Lower leg skin (tissue), 4 donors: ENCODE results near the gene LYL1. TPM values are rescaled to one million over a fixed set of nuclear protein-coding genes. Genes with fewer than 3 reads are reported as not detected.

Experiments used
- DNase-seq, 2 donors: peaks; one replicate each; pipeline ENCODE4 v3.0.0-alpha.2; 2019; ENCODE audit warnings: low spot score in 2 of 2
- H3K4me3 ChIP-seq: fragments of 200-600 bp; sonication (generic); 2 replicates; pipeline ENCODE4 v1.5.1; 2017; ENCODE audit warnings: mild to moderate bottlenecking, low read depth; ENCODE audit not compliant: poor library complexity, severe bottlenecking
- POLR2A ChIP-seq, 2 donors: fragments of 450-650 bp; IDR thresholded peaks; one replicate each; pipeline ENCODE4 v1.6.1; 2016 to 2017; ENCODE audit warnings: antibody characterized with exemption in 2 of 2, mild to moderate bottlenecking in 1 of 2, moderate library complexity in 1 of 2
- WGBS, 2 donors: methylation state at CpG; one replicate each; pipeline ENCODE4 v1.1.5; 2018; 5-methylcytosine and 5-hydroxymethylcytosine counted together
- intact Hi-C: fragments of 100-400 bp; cut with DNase I; formaldehyde crosslinking; loops from one replicate; pipeline ENCODE4 v1.15.0; 2023; ENCODE audit warnings: low total_unique reads
- total RNA-seq, 4 donors: library from RNA; depleted of rRNA; stranded (reverse); fragments of >200 nt; gene quantifications; one replicate each; pipeline ENCODE4 v1.1.0, GENCODE V29; 2016
- TF ChIP-seq, protein P1 (sequence below), 3 donors: fragments of 450-650 bp; IDR thresholded peaks; one replicate each; pipeline ENCODE4 v1.5.1; 2016; ENCODE audit warnings: antibody characterized with exemption in 3 of 3, mild to moderate bottlenecking in 3 of 3, moderate library complexity in 2 of 3

Gene LYL1
- total RNA-seq, 4 donors from 2014 or later = 4.9 to 8.3 (median 7.0) TPM

DNA sequence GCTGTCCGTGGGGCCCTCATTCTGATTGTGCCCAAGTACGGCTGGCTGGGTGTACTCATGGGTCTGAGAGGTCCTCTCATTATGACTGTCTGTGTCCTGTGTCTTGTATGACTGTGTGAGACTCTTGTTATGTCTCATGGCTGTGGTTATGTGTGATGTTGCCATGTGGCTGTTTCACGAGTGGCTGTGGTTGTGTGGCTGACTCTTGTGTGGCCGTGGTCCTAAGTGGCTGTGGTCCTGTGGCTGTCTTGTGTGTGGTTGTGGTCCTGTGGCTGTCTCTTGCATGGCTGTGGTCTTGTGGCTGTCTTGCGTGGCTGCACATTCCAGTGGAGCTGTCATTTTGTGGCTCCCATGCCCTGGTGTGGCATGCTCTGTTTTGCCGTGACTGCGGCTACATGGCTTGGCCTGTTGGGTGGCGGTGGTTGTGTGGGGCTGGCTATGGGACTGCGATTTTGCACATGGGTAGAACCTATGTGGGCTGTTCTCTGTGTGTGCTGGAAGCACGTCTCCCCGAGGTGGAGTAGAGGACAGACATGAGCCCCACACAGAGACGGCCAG lies 2.5 kb downstream of the LYL1 start:
- no peak for DNase-seq
- intact Hi-C loops = no loop called here
- WGBS, 2 donors = 65 to 74% methylated on average over 12 of the region's 12 CpGs
- H3K4me3 ChIP-seq = no peak overlapping the region
- no peak for TF ChIP-seq POLR2A (IDR thresholded peaks at IDR 0.05)
- TF ChIP-seq, protein P1, sequence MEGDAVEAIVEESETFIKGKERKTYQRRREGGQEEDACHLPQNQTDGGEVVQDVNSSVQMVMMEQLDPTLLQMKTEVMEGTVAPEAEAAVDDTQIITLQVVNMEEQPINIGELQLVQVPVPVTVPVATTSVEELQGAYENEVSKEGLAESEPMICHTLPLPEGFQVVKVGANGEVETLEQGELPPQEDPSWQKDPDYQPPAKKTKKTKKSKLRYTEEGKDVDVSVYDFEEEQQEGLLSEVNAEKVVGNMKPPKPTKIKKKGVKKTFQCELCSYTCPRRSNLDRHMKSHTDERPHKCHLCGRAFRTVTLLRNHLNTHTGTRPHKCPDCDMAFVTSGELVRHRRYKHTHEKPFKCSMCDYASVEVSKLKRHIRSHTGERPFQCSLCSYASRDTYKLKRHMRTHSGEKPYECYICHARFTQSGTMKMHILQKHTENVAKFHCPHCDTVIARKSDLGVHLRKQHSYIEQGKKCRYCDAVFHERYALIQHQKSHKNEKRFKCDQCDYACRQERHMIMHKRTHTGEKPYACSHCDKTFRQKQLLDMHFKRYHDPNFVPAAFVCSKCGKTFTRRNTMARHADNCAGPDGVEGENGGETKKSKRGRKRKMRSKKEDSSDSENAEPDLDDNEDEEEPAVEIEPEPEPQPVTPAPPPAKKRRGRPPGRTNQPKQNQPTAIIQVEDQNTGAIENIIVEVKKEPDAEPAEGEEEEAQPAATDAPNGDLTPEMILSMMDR (IDR thresholded peaks at IDR 0.05) = no peak

DNA sequence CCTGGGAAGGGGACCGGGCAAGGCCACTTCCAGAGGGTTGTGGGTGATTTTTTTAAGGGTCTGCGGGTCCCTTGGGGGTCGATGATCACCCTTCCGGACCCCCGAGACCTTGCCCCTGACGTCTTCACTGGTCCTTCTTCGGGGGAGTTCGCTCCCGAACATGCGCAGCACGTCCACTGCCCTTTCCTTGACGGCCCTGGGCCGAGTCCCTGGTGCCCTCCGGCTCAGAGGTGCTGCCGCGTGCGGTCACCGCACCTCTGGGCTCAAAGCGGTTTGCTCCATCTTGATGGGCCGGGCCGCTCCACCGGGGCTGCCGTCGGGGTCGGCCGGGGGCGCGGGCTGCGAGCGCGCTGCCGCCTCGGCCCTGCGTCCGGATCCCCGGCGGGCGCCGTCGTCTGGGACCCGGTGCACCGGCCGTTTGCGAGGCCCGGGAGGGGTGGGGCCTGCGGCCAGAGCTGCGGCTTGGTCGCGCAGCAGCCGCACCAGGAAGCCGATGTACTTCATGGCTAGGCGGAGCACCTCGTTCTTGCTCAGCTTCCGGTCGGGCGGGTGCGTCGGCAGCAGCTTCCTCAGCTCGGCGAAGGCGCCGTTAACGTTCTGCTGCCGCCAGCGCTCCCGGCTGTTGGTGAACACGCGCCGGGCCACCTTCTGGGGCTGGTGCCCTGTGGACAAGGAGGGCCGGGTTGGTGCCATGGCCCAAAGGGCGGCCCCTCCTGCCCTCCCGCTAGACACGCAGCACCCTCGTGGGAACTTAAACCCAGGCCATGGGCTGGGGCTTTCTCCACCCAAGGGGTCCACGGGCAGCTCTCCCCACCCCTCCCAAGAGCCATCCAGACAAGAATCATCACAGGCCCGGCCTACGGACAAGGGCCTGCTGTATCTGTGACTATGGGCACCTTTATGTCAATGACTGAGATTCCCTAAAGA lies 3.3 kb downstream of the LYL1 start:
- no peak for DNase-seq

DNA sequence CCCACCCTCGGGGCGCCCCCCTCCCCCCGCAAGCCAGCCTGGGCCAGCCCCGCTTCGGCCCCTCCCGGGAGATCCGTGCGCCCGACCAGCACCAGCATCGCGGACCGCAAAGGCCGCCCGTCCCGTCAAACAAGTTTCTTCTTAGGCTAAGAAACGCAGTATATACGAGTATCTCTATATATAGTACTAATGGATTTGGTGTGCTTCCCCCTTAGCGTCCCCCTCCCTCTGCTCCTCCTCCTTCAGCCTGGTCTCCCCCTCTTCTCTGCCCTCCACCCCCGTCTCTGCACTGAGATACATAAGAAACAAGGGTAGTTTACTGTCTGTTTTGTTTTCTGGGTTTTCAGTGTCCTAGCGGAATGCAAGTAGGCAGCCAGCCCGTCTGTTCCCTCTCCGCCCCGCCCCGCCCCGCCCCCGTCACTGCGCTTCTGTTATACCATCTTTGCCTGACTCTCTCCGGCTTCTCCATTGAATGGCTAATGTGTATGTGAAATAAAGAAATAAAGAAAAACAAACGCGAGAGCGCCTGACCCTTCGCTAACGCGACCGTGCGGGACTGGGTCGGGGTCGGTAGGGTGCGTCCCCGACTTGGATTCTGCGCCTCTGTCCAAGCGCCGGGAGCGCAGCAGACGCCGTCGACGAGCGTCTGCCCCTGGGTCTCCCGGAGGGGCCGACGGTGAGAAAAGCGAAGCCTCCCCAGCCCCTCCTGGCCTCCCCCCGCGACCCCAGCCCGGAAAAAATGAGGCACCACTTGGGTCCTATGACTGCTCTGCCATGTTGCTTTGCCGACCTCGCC lies 4.2 kb downstream of the LYL1 start:
- no peak for DNase-seq
- H3K4me3 ChIP-seq = peak overlapping the region; percentile 17
- WGBS, 2 donors = 7 to 12% methylated on average over 44 to 51 of the region's 58 CpGs
- intact Hi-C loops = loop anchor here (5.0 kb wide), 1 partner anchor 121 kb away; no protein-coding TSS in a partner anchor
- TF ChIP-seq, protein P1 (IDR thresholded peaks at IDR 0.05) = no peak
- TF ChIP-seq POLR2A (IDR thresholded peaks at IDR 0.05) = no peak

More for the DNA sequence above, 3.3 kb downstream of the LYL1 start:
- intact Hi-C loops = loop anchor here (5.0 kb wide), 1 partner anchor 122 kb away; no protein-coding TSS in a partner anchor
- peak overlapping the region; percentile 17 for H3K4me3 ChIP-seq
- 22 to 29% methylated on average over 28 to 41 of the region's 77 CpGs for WGBS, 2 donors
- TF ChIP-seq, protein P1 (IDR thresholded peaks at IDR 0.05) = no peak
- TF ChIP-seq POLR2A (IDR thresholded peaks at IDR 0.05) = no peak

DNA sequence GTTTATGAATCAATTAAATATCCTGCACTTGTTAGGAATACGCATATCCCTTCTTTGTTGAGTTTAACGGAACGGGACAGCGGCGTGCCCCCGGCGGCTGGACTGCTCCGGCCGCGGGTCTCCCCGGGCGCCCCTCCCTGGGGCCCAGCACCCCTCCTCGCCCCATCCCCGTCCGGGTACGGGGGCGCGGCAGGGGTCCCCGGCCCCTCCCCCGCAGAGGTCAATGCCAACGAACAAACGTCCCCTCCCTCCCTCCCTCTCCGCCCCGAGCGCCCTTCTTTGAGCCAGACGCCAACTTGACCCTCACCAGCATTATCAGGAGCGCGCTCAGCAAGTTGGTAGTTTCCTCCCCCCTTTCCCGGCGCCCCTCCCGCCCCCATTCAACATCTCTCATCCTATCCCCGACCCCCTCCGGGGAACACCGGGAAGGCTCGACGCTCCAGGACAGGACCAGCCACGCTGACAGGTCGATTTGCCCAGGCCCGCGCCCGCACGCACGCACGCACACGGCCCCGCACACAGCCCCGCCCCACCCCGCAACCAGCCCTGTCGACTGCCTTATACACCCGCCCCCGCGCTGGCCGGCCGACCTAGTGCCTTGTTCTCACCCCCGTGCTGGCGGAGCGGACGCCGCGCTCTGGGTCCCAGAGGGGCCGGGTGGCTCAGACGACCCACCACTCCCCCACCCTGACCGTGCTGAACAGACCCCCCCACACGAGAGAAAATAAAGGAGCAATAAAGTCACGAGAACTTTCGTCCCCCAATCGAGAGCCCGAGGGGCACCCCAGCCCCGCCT lies 5.0 kb downstream of the LYL1 start:
- DNase-seq = no peak
- WGBS, 2 donors = 10 to 11% methylated on average over 44 to 69 of the region's 69 CpGs
- intact Hi-C loops = loop anchor here (5.0 kb wide), 1 partner anchor 120 kb away; no protein-coding TSS in a partner anchor
- H3K4me3 ChIP-seq = no peak overlapping the region
- TF ChIP-seq, protein P1 (IDR thresholded peaks at IDR 0.05) = no peak
- no peak for TF ChIP-seq POLR2A (IDR thresholded peaks at IDR 0.05)

DNA sequence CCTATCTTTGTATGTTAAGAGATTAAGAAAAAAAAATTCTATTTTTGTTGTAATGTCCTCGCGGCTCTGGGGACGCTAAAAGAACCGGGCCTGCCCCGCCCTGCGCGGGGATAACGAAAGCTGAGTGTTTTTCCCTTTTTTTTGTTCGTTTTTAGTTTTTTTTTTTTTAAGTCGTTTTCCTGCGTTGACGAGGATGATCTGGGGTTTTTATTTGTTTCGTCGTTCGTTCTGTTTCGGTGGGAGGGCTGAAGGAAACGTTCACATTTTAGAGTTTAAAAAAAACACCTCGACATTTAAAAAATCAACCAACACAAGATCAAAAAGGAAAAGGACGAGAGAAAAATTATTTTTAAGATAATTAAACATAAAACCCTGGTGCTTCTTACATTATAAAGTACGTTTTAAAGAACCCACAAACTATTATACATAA lies 5.6 kb downstream of the LYL1 start:
- no peak overlapping the region for H3K4me3 ChIP-seq
- intact Hi-C loops = loop anchor here (5.0 kb wide), 1 partner anchor 120 kb away; no protein-coding TSS in a partner anchor
- TF ChIP-seq, protein P1 (IDR thresholded peaks at IDR 0.05) = no peak
- no peak for TF ChIP-seq POLR2A (IDR thresholded peaks at IDR 0.05)
- 40 to 44% methylated on average over 20 of the region's 20 CpGs for WGBS, 2 donors
- no peak for DNase-seq
